Urinary bladder (tissue), 4 donors: ENCODE measurements around the gene SMARCA1. TPM values are rescaled to one million over a fixed set of nuclear protein-coding genes. Genes with fewer than 3 reads are reported as not detected.
A peak's percentile ranks its signal among the peaks of the same experiment; 100 is the strongest.

Experiments
- DNase-seq: peaks from one replicate; pipeline ENCODE4 v3.0.0-alpha.2; 2015; ENCODE audit errors: extremely low spot score
- H3K27ac ChIP-seq: one replicate; pipeline ENCODE4 v1.5.1; 2013; ENCODE audit warnings: low read depth, mild to moderate bottlenecking, moderate library complexity
- H3K36me3 ChIP-seq: one replicate; pipeline ENCODE4 v1.6.1; 2013; ENCODE audit warnings: mild to moderate bottlenecking, moderate library complexity; ENCODE audit not compliant: insufficient read depth
- H3K4me1 ChIP-seq: one replicate; pipeline ENCODE4 v1.6.1; 2013; ENCODE audit warnings: mild to moderate bottlenecking, moderate library complexity; ENCODE audit not compliant: insufficient read depth
- H3K4me3 ChIP-seq: one replicate; pipeline ENCODE4 v1.5.1; 2013; ENCODE audit warnings: low read depth, low read length
- WGBS: extraction: QIAGEN DNeasy Blood & Tissue Kit; methylation state at CpG from one replicate; pipeline ENCODE4 v1.1.7; 2013; 5-methylcytosine and 5-hydroxymethylcytosine counted together
- polyA plus RNA-seq: library from polyadenylated mRNA; stranded (reverse); fragments of 200-250 nt; gene quantifications from one replicate; pipeline ENCODE4 v1.2.3, GENCODE V29; 2013
- total RNA-seq: library from RNA; depleted of rRNA; stranded (reverse); fragments of >200 nt; gene quantifications from one replicate; pipeline ENCODE4 v1.2.3, GENCODE V29; 2014
- donor health status: healthy with polysubstance abuse.
- donor health status: healthy.

SMARCA1 gene
- total and polyA plus RNA-seq, 2 donors, result 30.0 to 96.0 TPM

DNA sequence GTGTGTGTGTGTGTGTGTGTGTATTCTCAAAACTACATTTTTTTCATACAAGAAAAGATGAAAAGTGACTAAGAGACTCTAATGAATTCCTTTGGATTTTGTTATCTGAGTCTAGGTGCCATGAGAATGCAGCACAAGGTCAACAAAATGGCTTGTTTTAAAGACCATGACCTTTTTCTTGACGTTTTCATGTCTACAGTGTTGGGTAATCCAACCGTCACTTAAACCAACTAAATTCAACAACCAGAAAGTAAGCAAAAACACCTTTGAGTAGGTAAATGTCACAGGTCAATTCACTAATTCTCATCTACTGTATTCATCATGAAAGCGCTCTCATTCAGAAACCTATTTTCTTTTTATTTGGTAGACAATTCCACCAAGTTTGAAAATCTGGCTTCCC is 3.1 kb downstream of the SMARCA1 start:
- Histone ChIP-seq H3K4me1 (no peaks in the 10 kb centered on the region), H3K4me3 (no peak overlapping the region), H3K27ac (no peak overlapping the region), H3K36me3 (no peaks in the 10 kb centered on the region)
- DNase-seq, result no peak
- 72% methylated on average over 3 of the region's 3 CpGs for WGBS

DNA sequence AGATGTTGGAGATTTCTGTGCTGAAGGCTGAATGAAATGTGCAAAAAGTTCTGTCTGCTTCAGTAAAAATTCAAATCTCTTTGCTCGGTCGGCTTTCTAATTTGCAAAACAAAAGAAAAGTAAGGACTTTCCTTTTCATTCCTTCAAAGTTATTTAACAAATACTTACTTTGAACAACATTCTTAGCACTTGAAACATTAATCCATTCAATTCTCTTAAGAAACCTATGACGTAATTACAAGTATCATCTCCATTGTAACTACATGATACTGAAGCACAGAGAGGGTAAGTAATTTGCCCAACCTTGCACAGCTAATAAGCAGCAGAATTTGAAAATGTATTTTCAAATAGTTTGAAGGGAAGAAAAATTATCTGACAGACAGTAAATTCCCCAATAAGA is 6.9 kb downstream of the SMARCA1 start:
- H3K4me1 ChIP-seq, result no peaks in the 10 kb centered on the region

DNA sequence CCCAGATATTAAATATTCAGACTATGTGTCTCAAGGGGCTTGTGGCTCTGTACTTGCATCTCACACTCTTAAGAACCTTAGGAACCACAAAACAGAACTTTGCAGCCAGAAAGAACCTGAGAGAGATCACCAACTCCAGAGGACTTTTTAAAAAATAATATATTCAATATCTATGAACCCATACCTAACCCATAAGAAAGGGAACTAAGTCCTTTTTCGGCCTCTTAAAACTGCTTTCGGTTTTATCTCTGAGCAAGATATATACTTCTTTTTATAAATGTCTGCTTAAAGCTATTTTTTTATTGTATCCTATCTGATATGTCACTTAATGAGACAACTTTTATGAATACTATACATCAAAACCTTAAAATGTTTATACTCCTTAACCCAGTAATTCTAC is 10.9 kb downstream of the SMARCA1 start:
- no peak for DNase-seq
- H3K27ac ChIP-seq, result no peak overlapping the region
- 92% methylated on average over 2 of the region's 2 CpGs for WGBS
- no peaks in the 10 kb centered on the region for H3K4me1 ChIP-seq
- H3K4me3 ChIP-seq, result no peak overlapping the region
- H3K36me3 ChIP-seq, result no peaks in the 10 kb centered on the region

More for the DNA sequence above, 6.9 kb downstream of the SMARCA1 start:
- DNase-seq, result no peak
- H3K4me3 ChIP-seq, result no peak overlapping the region
- WGBS, result 81% methylated on average over 3 of the region's 3 CpGs
- H3K27ac ChIP-seq, result no peak overlapping the region
- H3K36me3 ChIP-seq, result no peaks in the 10 kb centered on the region

DNA sequence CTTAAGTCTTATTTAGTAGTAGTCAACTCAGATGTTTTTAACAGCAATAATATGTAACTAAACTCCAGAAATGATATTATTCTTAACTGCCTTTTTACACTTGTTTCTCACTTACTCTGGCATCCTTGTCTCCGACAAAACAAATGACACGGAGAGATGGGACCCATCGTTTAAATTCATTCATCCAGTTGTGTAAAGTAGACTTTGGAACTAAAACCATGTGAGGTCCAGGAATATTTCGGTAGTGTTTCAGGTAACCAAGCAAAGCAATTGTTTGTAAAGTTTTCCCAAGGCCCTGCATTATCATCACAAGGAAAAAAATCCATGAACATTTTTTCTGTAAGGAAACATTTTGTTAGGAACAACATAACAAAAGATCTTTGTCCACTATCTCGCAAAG is 11.6 kb downstream of the SMARCA1 start:
- H3K36me3 ChIP-seq, result no peaks in the 10 kb centered on the region
- WGBS, result 91% methylated on average over 5 of the region's 5 CpGs
- no peak overlapping the region for H3K4me3 ChIP-seq
- DNase-seq, result no peak
- no peak overlapping the region for H3K27ac ChIP-seq
- H3K4me1 ChIP-seq, result no peaks in the 10 kb centered on the region

DNA sequence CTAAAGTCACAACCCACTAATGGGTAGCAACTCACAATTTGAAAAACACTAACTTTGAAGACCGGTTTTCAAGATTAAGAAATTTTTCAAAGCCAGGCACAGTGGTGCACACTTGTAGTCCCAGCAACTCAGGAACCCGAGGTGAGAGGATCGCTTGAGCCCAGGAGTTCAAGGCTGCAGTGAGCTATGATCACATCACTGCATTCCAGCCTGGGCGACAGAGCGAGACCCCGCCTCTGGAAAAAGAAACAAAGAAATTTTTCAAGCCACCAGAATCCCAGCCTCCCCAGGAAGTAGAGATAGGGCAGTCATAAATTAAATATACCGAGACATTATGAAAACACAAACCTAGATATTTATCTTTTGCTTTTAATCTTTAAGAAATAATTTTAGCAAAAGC is 13.0 kb downstream of the SMARCA1 start:
- 73% methylated on average over 7 of the region's 7 CpGs for WGBS
- no peaks in the 10 kb centered on the region for H3K36me3 ChIP-seq
- no peak overlapping the region for H3K4me3 ChIP-seq

DNA sequence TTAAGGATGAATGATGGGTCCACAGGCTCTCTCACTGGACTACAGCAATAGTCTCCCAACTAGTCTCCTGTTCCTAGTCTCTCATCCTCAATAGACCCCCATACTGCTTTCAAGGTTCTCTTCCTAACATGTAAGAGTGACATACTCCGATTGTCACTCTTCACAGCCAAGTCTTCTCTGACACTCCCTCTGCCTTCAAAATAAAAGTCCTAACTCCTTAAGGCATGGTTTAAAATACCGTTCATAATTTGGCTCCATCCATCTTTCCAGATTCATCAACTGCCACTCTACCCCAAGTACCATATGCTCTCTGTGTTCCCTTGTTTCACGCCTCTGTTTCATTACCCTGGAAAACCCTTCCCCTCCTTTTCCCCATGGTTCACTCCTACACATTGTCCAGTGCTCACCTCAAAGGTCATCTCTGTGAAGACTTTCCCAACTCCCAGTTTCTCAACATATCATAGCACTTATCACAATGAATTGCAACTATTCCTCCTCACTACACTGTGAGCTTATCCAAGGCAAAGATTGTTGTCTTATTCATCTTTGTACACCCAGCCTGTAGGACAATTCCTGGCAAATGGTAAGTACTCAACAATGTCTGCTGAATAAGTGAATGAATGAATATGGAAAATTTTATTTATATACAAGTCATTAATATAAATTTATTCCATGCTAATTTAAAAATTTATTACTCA is 26.0 kb downstream of the SMARCA1 start:
- WGBS, result 82% methylated on average over 3 of the region's 3 CpGs
- no peaks in the 10 kb centered on the region for H3K36me3 ChIP-seq

More for the DNA sequence above, 13.0 kb downstream of the SMARCA1 start:
- no peaks in the 10 kb centered on the region for H3K4me1 ChIP-seq
- DNase-seq, result no peak
- no peak overlapping the region for H3K27ac ChIP-seq

DNA sequence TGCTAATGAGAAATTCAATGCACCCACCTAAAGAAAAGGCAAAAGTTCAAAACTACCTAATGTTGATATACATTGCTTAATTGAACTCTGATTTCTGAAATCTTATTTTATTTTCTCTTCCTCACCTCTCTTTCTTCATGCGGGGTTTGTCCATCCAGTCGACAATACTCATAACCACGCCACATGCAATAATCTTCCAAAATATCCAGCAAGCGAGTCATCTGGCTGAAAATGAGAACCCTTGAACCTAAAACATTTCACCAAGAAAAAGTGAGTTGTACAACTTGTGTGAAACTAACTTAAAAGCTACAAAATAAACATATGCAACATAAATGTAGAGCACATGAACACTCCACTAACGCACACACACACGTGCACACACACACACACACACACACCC is 26.7 kb downstream of the SMARCA1 start:
- Histone ChIP-seq H3K36me3 (no peaks in the 10 kb centered on the region), H3K4me3 (no peak overlapping the region), H3K27ac (no peak overlapping the region), H3K4me1 (no peaks in the 10 kb centered on the region)
- no peak for DNase-seq
- WGBS, result 93% methylated on average over 6 of the region's 6 CpGs

More for the DNA sequence above, 26.0 kb downstream of the SMARCA1 start:
- Histone ChIP-seq H3K4me3 (no peak overlapping the region), H3K27ac (no peak overlapping the region), H3K4me1 (no peaks in the 10 kb centered on the region)
- no peak for DNase-seq

DNA sequence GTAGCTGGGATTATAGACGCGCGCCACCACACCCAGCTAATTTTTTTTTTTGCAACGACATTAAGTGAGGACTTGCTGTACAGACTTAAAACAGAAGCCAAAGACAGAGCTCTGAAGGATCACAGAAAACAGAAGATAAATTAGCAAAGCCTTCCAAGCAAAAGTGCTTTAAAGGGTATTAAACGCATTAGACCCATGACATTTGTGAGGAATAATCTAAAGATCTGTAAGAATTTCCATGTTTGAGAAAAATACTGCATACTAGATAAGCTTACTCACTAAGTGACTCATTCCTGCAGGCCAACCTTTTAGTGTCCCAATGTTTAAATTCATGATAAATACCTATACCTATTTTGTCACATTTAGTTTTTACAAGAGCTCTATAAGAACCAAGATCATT is 27.4 kb downstream of the SMARCA1 start:
- no peak for DNase-seq
- WGBS, result 87% methylated on average over 5 of the region's 5 CpGs
- H3K36me3 ChIP-seq, result no peaks in the 10 kb centered on the region
- H3K4me1 ChIP-seq, result no peaks in the 10 kb centered on the region
- no peak overlapping the region for H3K27ac ChIP-seq
- no peak overlapping the region for H3K4me3 ChIP-seq

DNA sequence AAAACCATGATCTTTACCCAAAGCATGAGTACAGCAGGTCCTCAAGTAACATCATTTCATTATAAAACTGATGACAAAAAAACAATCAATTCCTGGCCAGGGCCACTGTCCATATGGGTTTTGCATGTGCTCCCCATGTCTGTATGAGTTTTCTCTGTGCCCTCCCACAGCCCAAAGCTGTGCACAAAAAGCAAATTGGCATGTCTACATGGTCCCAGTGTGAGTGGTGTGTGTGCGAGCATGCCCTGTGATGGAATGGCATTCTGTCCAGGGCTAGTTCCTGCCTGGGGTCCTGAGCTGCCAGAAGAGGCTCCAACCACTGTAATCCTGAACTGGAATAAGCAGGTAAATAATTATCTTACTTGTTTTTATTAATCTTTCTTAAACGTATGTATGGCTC is 28.4 kb downstream of the SMARCA1 start:
- Histone ChIP-seq H3K4me1 (no peaks in the 10 kb centered on the region), H3K36me3 (no peaks in the 10 kb centered on the region), H3K4me3 (no peak overlapping the region), H3K27ac (no peak overlapping the region)
- 69% methylated on average over 2 of the region's 2 CpGs for WGBS
- no peak for DNase-seq

DNA sequence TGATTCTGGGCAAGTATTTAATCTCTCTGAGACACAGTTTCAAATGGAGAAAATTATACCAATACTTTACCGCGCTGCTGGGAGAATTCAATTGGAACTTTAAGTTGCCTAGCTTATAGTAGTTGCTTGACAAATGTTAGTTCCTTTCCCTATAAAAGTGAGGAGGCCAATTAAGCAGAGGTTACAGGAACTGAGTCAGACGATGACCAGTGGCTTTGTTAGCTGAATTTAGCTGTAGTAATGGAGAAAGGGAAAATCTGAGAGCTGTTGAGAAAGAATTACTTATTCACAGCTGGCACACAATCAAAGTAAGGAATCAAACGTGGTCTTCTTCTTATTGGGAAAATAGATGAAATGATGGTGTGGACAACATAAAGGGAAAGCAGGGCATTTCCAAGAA is 29.6 kb downstream of the SMARCA1 start:
- Histone ChIP-seq H3K27ac (no peak overlapping the region), H3K4me3 (no peak overlapping the region), H3K36me3 (no peaks in the 10 kb centered on the region), H3K4me1 (no peaks in the 10 kb centered on the region)
- DNase-seq, result no peak
- 68% methylated on average over 4 of the region's 4 CpGs for WGBS

DNA sequence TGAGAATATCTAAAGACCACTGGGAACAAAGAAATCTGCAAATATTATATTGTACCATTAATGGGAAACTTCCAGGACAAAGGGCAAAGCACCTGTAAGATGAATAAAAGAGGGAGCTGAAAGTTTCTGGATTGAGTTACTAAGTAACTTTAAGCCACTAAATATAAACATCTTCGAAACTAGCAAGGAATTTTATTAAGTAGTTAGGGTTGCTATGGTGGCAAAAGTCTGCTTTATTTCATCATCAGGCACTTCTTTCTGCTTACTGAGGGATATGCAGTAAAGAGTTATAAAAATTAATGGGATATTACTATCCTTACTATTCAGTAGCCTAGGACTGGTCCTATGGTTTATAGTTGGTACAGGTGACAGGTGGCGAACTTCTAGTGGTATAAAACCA is 33.0 kb downstream of the SMARCA1 start:
- no peak overlapping the region for H3K27ac ChIP-seq

DNA sequence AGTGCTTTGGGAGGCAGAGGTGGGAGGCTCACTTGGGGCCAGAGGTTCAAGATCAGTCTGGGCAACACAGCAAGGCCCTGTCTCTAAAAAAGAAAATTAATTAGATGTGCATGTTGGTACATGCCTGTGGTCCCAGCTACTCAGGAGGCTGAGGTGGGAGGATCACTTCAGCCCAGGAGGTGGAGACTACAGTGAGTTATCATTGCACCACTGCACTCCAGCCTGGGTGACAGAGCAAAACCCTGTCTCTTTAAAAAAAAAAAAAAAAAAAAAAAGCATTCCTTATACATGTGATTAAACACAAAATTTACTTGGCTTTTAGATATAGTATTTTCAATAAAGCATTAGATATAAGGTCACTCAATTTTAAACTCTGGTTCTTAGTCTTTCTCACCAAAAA is 34.9 kb downstream of the SMARCA1 start:
- Histone ChIP-seq H3K27ac (no peak overlapping the region), H3K36me3 (peaks cover 4% of the 10 kb centered on the region), H3K4me1 (no peaks in the 10 kb centered on the region), H3K4me3 (no peak overlapping the region)
- DNase-seq, result no peak

More for the DNA sequence above, 33.0 kb downstream of the SMARCA1 start:
- Histone ChIP-seq H3K4me3 (no peak overlapping the region), H3K4me1 (no peaks in the 10 kb centered on the region), H3K36me3 (no peaks in the 10 kb centered on the region)
- no peak for DNase-seq
- 62% methylated on average over 2 of the region's 2 CpGs for WGBS

DNA sequence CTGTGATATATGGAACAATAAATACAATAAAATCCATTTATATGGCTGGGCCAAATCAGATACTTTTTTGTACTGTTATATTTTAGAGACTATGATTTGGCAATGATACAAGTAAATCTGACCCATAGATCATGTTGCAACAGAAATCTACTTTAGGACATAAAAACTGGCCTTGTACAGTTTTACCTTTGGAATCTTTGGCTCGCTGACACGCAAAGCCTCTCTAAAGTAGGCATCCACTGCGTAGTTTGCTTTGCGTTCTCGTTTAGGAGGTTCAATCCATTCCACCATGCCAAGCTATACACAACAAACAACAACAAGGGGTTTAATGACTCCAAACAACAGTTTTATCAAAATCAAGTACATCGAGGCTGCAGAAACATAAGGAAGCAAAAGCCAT is 42.4 kb downstream of the SMARCA1 start:
- H3K36me3 ChIP-seq, result peaks cover 4% of the 10 kb centered on the region
- no peak overlapping the region for H3K27ac ChIP-seq
- whole genome bisulfite sequencing, result 80% methylated on average over 6 of the region's 6 CpGs
- no peaks in the 10 kb centered on the region for H3K4me1 ChIP-seq
- H3K4me3 ChIP-seq, result no peak overlapping the region
- DNase-seq, result no peak

DNA sequence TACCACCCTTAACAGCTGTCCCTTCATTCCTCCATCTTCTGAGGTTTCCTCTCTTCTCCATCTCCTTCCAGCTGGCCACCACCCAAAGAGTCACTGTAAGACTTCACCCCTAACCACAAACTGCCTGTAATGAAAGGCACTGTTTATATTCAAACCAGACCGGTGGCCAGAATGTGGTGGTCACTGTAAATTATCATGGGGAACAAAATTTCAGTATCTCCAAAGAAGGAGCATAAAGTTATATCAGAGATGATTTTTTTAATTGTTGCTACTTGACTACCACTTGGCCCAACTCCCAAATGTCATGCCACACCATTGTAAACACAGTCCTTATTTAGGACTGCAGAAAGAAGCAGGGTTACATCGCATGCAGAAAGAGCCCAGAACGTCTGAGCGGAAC is 44.8 kb downstream of the SMARCA1 start:
- WGBS, result 48% methylated on average over 4 of the region's 4 CpGs
- no peaks in the 10 kb centered on the region for H3K36me3 ChIP-seq
- no peaks in the 10 kb centered on the region for H3K4me1 ChIP-seq
- H3K4me3 ChIP-seq, result no peak overlapping the region
- no peak overlapping the region for H3K27ac ChIP-seq
- no peak for DNase-seq

DNA sequence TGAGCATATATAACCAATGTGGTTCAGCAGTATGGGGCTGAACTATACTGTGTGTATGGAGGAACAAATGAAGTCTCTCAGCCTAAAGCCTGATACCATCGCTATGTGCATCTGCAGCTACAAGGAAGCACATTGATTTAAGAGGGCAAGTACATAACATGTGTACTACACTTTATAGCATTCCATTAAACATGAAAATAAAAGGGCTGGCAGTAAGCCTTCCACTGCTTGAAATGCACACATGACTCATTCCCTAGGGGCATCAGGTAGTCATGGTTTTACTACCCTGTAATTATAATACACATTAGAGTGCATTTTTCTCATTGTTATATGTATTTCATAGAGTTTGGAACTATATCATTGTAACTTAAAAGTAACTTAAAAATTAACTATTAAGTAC is 51.2 kb downstream of the SMARCA1 start:
- 89% methylated on average over 1 of the region's 1 CpG for WGBS
- no peak overlapping the region for H3K27ac ChIP-seq

More for the DNA sequence above, 51.2 kb downstream of the SMARCA1 start:
- Histone ChIP-seq H3K4me1 (no peaks in the 10 kb centered on the region), H3K36me3 (peaks cover 2% of the 10 kb centered on the region), H3K4me3 (no peak overlapping the region)
- DNase-seq, result peak; percentile 17
